HFFc6 (cell line): ENCODE data around the gene KRTAP9-9. TPM values are rescaled to one million over a fixed set of nuclear protein-coding genes. Genes with fewer than 3 reads are reported as not detected.

ENCODE experiments used
- DNase-seq: peaks from one replicate; pipeline ENCODE4 v3.0.0-alpha.2; 2018
- H3K27ac Mint-ChIP-seq: 2 replicates; pipeline ENCODE4 v1.8.0; 2020; ENCODE audit warnings: mild to moderate bottlenecking, mixed read lengths
- H3K27me3 Mint-ChIP-seq: 2 replicates; pipeline ENCODE4 v1.8.0; 2021; ENCODE audit warnings: mild to moderate bottlenecking, moderate library complexity, mixed read lengths; ENCODE audit not compliant: insufficient read depth
- H3K36me3 Mint-ChIP-seq: 2 replicates; pipeline ENCODE4 v1.8.0; 2021; ENCODE audit warnings: low read depth, mixed read lengths
- H3K4me1 Mint-ChIP-seq: 2 replicates; pipeline ENCODE4 v1.8.0; 2020; ENCODE audit warnings: low read depth, mixed read lengths
- H3K4me3 Mint-ChIP-seq: 2 replicates; pipeline ENCODE4 v1.8.0; 2020; ENCODE audit warnings: mild to moderate bottlenecking, moderate library complexity, mixed read lengths
- H3K9me3 Mint-ChIP-seq: 2 replicates; pipeline ENCODE4 v1.8.0; 2020; ENCODE audit warnings: mild to moderate bottlenecking, mixed read lengths
- CTCF ChIP-seq: fragments of 200-600 bp; sonication (generic); IDR thresholded peaks from 2 replicates; pipeline ENCODE4 v1.5.0; 2021; ENCODE audit warnings: antibody characterized with exemption, mild to moderate bottlenecking
- total RNA-seq, 6 experiments: library from RNA; stranded (reverse); fragmentation: NEBNext Ultra II Directional; extraction: Animal tissue kit (Norgen Biotek cat#: 25700); gene quantifications; 2 replicates in 1 of 6; 3 replicates in 5 of 6; pipeline ENCODE4 v1.2.3, GENCODE V29; 2021

The KRTAP9-9 gene
- total RNA-seq, 6 experiments from 2014 or later = not detected

- H3K9me3 Mint-ChIP-seq = no peaks in the 10 kb centered on the region; the same call in 1 of the 2 replicates
- H3K36me3 Mint-ChIP-seq = no peaks in the 10 kb centered on the region
- DNase-seq = peak; percentile 28
- H3K4me3 Mint-ChIP-seq = peak overlapping the region; percentile 24; the same call in 1 of the 2 replicates
- no peak for TF ChIP-seq CTCF
- H3K4me1 Mint-ChIP-seq = peaks cover 38% of the 10 kb centered on the region
- peak overlapping the region; percentile 27; the same call in 1 of the 2 replicates for H3K27ac Mint-ChIP-seq
- H3K27me3 Mint-ChIP-seq = no peaks in the 10 kb centered on the region; the same call in none of the 2 replicates
These were observed 28.9 kb downstream of the KRTAP9-9 start for GRCh38 chr17:41284043-41284442.

- Mint-ChIP-seq H3K4me1 (peaks cover 36% of the 10 kb centered on the region), H3K4me3 (no peak overlapping the region), H3K27ac (no peak overlapping the region; the same call in 1 of the 2 replicates), H3K9me3 (no peaks in the 10 kb centered on the region; the same call in 1 of the 2 replicates), H3K36me3 (no peaks in the 10 kb centered on the region), H3K27me3 (no peaks in the 10 kb centered on the region; the same call in none of the 2 replicates)
- DNase-seq = peak; percentile 6
- TF ChIP-seq CTCF = no peak
These were observed 29.4 kb downstream of the KRTAP9-9 start for GRCh38 chr17:41284546-41284945.

GRCh38 chr17:41287050-41287449 is 31.9 kb downstream of the KRTAP9-9 start:
- no peak for TF ChIP-seq CTCF
- H3K36me3 Mint-ChIP-seq = no peaks in the 10 kb centered on the region
- H3K9me3 Mint-ChIP-seq = no peaks in the 10 kb centered on the region
- no peaks in the 10 kb centered on the region; the same call in 1 of the 2 replicates for H3K27me3 Mint-ChIP-seq
- no peak for DNase-seq
- H3K4me3 Mint-ChIP-seq = no peak overlapping the region
- H3K27ac Mint-ChIP-seq = no peak overlapping the region
- H3K4me1 Mint-ChIP-seq = peaks cover 36% of the 10 kb centered on the region

- DNase-seq = no peak
- Mint-ChIP-seq H3K36me3 (no peaks in the 10 kb centered on the region), H3K9me3 (no peaks in the 10 kb centered on the region), H3K4me1 (no peaks in the 10 kb centered on the region), H3K4me3 (no peak overlapping the region), H3K27me3 (peaks cover 3% of the 10 kb centered on the region), H3K27ac (no peak overlapping the region)
- TF ChIP-seq CTCF = no peak
These were observed 38.8 kb downstream of the KRTAP9-9 start for GRCh38 chr17:41294016-41294415.

- H3K27ac Mint-ChIP-seq = no peak overlapping the region
- H3K36me3 Mint-ChIP-seq = peaks cover 4% of the 10 kb centered on the region
- no peak for TF ChIP-seq CTCF
- H3K4me3 Mint-ChIP-seq = no peak overlapping the region
- DNase-seq = no peak
- H3K4me1 Mint-ChIP-seq = peaks cover 7% of the 10 kb centered on the region
- H3K27me3 Mint-ChIP-seq = peaks cover 5% of the 10 kb centered on the region
- peaks cover 4% of the 10 kb centered on the region; the same call in 1 of the 2 replicates for H3K9me3 Mint-ChIP-seq
These were observed 41.7 kb downstream of the KRTAP9-9 start for GRCh38 chr17:41296846-41297245.
